Measurements from ENCODE around the gene SLC24A4. TPM values are rescaled to one million over a fixed set of nuclear protein-coding genes. Genes with fewer than 3 reads are reported as not detected.
A peak's percentile ranks its signal among the peaks of the same experiment; 100 is the strongest.

SLC24A4 gene
- total RNA-seq, 1 donor from 2014 or later = 0.82 TPM

DNA sequence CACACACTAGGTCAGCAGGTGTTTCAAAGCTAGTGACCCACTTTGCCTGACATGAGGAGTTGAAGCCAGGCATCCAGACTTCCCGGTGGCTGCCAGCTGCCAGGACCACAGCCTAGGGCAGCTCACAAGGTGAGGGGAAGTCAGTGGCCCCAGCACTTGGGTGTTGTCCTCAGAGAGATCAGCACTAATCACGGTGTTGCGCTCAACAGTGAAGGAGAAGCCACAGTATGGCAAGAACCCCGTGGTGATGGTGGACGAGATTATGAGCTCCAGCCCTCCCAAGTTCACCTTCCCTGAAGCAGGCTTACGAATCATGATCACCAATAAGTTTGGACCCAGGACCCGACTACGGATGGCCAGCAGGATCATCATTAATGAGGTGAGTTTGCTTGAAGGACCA, 130.7 kb downstream of the SLC24A4 start:
- Mint-ChIP-seq H3K36me3 (no peaks in the 10 kb centered on the region), H3K4me3 (no peak overlapping the region), H3K27me3 (peaks cover 4% of the 10 kb centered on the region), H3K27ac (no peak overlapping the region), H3K9me3 (no peaks in the 10 kb centered on the region), H3K4me1 (ENCODE audit: unreplicated experiment) (peaks cover 10% of the 10 kb centered on the region)
- no peak for DNase-seq (ENCODE audit: extremely low spot score, unreplicated experiment)
- TF ChIP-seq, protein P1, sequence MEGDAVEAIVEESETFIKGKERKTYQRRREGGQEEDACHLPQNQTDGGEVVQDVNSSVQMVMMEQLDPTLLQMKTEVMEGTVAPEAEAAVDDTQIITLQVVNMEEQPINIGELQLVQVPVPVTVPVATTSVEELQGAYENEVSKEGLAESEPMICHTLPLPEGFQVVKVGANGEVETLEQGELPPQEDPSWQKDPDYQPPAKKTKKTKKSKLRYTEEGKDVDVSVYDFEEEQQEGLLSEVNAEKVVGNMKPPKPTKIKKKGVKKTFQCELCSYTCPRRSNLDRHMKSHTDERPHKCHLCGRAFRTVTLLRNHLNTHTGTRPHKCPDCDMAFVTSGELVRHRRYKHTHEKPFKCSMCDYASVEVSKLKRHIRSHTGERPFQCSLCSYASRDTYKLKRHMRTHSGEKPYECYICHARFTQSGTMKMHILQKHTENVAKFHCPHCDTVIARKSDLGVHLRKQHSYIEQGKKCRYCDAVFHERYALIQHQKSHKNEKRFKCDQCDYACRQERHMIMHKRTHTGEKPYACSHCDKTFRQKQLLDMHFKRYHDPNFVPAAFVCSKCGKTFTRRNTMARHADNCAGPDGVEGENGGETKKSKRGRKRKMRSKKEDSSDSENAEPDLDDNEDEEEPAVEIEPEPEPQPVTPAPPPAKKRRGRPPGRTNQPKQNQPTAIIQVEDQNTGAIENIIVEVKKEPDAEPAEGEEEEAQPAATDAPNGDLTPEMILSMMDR (conservative IDR thresholded peaks at IDR 0.05) = no peak

DNA sequence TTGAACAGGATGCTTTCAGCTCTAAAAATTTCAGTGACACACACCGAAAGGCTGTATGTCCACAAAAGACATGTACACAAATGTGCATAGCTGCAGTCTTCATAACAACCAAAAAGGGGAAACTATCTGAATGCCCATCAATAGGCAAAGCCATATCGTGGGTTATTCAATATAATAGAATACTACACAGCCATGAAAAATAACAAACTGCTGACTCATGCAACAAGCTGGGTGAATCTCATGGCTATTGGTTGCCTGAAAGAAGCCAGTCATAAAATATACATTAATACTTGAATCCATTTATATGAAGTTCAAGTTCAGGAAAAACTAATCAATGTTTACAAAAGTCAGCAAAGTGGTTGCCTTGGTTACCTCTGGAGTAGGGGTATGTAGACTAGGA, 132.3 kb downstream of the SLC24A4 start:
- Mint-ChIP-seq H3K27me3 (peaks cover 4% of the 10 kb centered on the region), H3K27ac (no peak overlapping the region), H3K36me3 (no peaks in the 10 kb centered on the region), H3K9me3 (no peaks in the 10 kb centered on the region), H3K4me3 (no peak overlapping the region), H3K4me1 (ENCODE audit: unreplicated experiment) (peaks cover 18% of the 10 kb centered on the region)
- TF ChIP-seq, protein P1 (conservative IDR thresholded peaks at IDR 0.05) = no peak
- no peak for DNase-seq (ENCODE audit: extremely low spot score, unreplicated experiment)

DNA sequence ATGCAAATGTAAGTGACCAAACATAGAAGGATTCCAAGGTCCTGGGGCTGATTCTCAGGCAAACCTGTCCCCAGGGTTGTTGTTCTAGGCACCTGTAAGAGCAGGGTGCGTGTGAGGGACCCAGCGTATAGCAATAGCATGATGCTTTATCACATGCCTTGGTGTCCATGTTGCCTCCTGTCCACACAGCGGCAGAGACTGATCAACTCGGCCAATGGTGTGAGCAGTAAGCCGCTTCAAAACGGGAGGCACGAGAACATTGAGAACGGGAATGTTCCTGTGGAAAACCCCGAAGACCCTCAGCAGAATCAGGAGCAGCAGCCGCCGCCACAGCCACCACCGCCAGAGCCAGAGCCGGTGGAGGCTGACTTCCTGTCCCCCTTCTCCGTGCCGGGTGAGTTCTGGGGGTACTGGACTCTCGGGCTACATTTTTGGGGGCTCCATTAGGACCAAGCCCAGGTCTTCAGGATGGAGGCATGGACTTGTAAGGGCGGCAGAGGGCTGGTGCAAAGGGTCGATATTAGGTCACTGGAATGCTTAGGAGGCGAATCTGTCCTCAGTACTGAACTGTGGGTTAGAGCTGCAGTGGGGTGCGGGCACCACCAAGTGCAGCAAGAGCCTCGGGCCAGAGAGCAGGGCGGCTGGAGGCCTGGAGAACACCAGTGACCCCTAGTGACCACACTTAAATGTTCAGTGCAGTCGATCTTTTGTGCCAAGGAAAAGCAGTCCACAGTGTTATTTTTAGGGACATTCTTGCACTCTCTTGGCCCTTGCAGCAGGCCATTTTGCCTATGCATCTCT, 133.4 kb downstream of the SLC24A4 start:
- DNase-seq (ENCODE audit: extremely low spot score, unreplicated experiment) = peak; percentile 65
- H3K9me3 Mint-ChIP-seq = no peaks in the 10 kb centered on the region
- H3K4me1 Mint-ChIP-seq (ENCODE audit: unreplicated experiment) = peaks cover 18% of the 10 kb centered on the region
- H3K27me3 Mint-ChIP-seq = peaks cover 4% of the 10 kb centered on the region
- TF ChIP-seq, protein P1 (conservative IDR thresholded peaks at IDR 0.05) = peak; percentile 79
- H3K36me3 Mint-ChIP-seq = no peaks in the 10 kb centered on the region
- no peak overlapping the region for H3K4me3 Mint-ChIP-seq
- no peak overlapping the region for H3K27ac Mint-ChIP-seq

DNA sequence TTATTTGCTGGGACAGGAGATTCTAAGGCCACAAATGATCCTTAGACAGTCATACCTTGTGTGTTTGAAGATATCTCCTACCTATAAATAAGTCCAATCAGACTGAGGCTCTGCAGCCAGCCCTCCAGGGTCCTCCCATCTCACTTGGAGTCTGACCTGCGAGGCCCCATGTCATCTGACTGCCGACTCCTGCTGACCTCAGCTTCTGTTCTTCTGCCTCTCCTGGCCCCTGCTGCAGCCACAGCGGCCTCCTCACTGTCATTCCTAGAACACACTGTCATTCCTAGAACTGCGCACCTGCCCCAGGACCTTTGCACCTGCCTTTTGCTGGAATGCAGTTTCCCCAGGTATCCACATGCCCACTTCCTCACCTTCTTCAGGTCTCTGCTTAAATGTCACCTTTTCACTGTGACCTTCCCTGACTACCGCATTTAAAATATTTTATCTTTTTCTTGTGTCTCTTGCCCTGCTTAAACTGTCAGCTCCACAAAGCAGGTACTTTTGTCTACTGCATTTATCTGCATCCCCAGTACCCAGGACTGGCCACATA, 134.1 kb downstream of the SLC24A4 start:
- Mint-ChIP-seq H3K36me3 (no peaks in the 10 kb centered on the region), H3K27me3 (peaks cover 4% of the 10 kb centered on the region), H3K4me1 (ENCODE audit: unreplicated experiment) (peaks cover 18% of the 10 kb centered on the region), H3K9me3 (no peaks in the 10 kb centered on the region), H3K4me3 (no peak overlapping the region), H3K27ac (no peak overlapping the region)
- TF ChIP-seq, protein P1 (conservative IDR thresholded peaks at IDR 0.05) = peak; percentile 33
- DNase-seq (ENCODE audit: extremely low spot score, unreplicated experiment) = peak; percentile 62

DNA sequence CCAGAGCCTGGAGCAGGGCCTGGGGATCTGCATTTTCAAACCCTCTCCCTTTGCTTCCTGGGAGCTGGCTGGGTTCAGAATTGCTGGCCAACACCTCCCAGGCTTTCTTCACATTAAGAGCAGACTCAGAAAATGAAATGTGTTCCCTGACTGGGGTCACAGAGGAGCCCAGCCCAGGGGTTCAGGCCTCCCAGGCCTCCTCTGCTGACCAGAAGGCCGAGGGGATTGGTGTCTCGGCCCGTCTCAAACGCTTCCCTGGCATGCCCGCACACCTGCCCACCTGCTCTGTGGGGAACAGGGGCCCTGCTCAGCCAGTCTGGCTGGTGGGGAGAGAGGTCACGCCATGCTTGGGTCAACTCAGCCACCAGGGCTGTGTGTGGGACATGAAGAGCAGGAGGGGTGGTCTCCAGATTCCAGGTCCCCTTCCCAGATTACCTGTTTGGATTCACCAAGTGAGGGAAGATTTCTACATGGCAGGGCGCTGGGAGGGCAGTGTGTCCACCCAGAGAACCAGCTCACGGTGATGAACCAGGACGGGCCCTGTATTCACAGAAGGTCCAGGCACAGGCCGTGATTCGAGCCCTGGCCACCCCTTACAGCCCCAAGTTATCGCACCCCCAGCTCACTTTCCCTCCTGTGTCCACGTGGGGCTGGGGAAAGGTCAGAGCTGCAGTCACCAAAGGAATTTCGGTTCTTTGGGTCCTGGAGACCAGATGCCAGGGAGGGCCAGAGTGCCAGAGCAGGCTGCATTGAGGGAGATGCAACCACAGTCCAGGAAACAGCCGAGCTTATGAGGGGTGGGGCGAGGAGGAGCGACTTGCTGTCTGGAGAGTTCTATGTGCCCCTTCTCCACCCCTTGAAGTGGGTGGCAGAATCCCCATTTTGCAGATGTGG, 135.4 kb downstream of the SLC24A4 start:
- Mint-ChIP-seq H3K9me3 (no peaks in the 10 kb centered on the region), H3K27me3 (peaks cover 3% of the 10 kb centered on the region), H3K27ac (no peak overlapping the region), H3K36me3 (no peaks in the 10 kb centered on the region), H3K4me3 (no peak overlapping the region), H3K4me1 (ENCODE audit: unreplicated experiment) (peaks cover 12% of the 10 kb centered on the region)
- TF ChIP-seq, protein P1 (conservative IDR thresholded peaks at IDR 0.05) = no peak
- DNase-seq (ENCODE audit: extremely low spot score, unreplicated experiment) = peak; percentile 62
